ENCODE measurements around the gene RTTN.

GRCh38 chr18:70075906-70076305 is 129.6 kb downstream of the RTTN start:
- 0 out of 2 replicates have a peak, but pooled peaks have one; percentile 8 for TF ChIP-seq CTCF (conservative IDR thresholded peaks at IDR 0.05; ENCODE audit: low read depth, low read length)
- TF ChIP-seq POLR2A (IDR thresholded peaks at IDR 0.05; ENCODE audit: low read depth, low read length) = no peak
- no peak for TF ChIP-seq SMC3 (IDR thresholded peaks at IDR 0.05; ENCODE audit: low read depth, low read length)
- no peak for TF ChIP-seq BHLHE40 (IDR thresholded peaks at IDR 0.05; ENCODE audit: low read depth, low read length)
- TF ChIP-seq RAD21 (IDR thresholded peaks at IDR 0.05; ENCODE audit: low read length) = no peak
- no peak for TF ChIP-seq MAFK (IDR thresholded peaks at IDR 0.05; ENCODE audit: low read depth, low read length)
- TF ChIP-seq RFX5 (IDR thresholded peaks at IDR 0.05; ENCODE audit: low read depth, low read length) = no peak
- peak; percentile 24; the same call in 1 of the 2 replicates for TF ChIP-seq CEBPB (IDR thresholded peaks at IDR 0.05; ENCODE audit: low read depth, low read length)
- TF ChIP-seq ELK1 (IDR thresholded peaks at IDR 0.05; ENCODE audit: borderline replicate concordance, low read depth, low read length) = no peak
- TF ChIP-seq MAZ (IDR thresholded peaks at IDR 0.05; ENCODE audit: borderline replicate concordance, low read depth, low read length) = no peak
- no peak for TF ChIP-seq USF2 (IDR thresholded peaks at IDR 0.05; ENCODE audit: low read depth, low read length)
- TF ChIP-seq MXI1 (IDR thresholded peaks at IDR 0.05; ENCODE audit: borderline replicate concordance, low read depth, low read length) = no peak
